Suprapubic skin (tissue), 4 donors: ENCODE results near the gene PIK3CA. TPM values are rescaled to one million over a fixed set of nuclear protein-coding genes. Genes with fewer than 3 reads are reported as not detected.

Experiments
- DNase-seq, 2 donors: peaks; one replicate each; pipeline ENCODE4 v3.0.0-alpha.2; 2019; ENCODE audit warnings: low spot score in 2 of 2
- H3K27ac ChIP-seq: fragments of 200-600 bp; sonication (generic); one replicate; pipeline ENCODE4 v1.5.1; 2019
- H3K27me3 ChIP-seq: fragments of 200-600 bp; sonication (generic); one replicate; pipeline ENCODE4 v1.5.1; 2019
- H3K36me3 ChIP-seq: fragments of 200-600 bp; sonication (generic); one replicate; pipeline ENCODE4 v1.5.1; 2019
- H3K4me1 ChIP-seq: fragments of 200-600 bp; sonication (generic); one replicate; pipeline ENCODE4 v1.5.1; 2019
- H3K4me3 ChIP-seq: fragments of 200-600 bp; sonication (generic); one replicate; pipeline ENCODE4 v1.5.1; 2019; ENCODE audit warnings: mild to moderate bottlenecking
- H3K9me3 ChIP-seq: fragments of 200-600 bp; sonication (generic); one replicate; pipeline ENCODE4 v1.5.1; 2019
- CTCF ChIP-seq, 2 donors: fragments of 200-600 bp in 1 of 2; fragments of 450-650 bp in 1 of 2; sonication (generic) in 1 of 2; IDR thresholded peaks; one replicate each; pipeline ENCODE4 v1.5.1; 2016 to 2019; ENCODE audit warnings: antibody characterized with exemption in 2 of 2, mild to moderate bottlenecking in 1 of 2, moderate library complexity in 1 of 2
- EP300 ChIP-seq: sonication (generic); formaldehyde crosslinking; IDR thresholded peaks from one replicate; pipeline ENCODE4 v1.6.1; 2017; ENCODE audit warnings: antibody characterized with exemption
- POLR2A ChIP-seq, 2 donors: fragments of 450-650 bp; IDR thresholded peaks; one replicate each; pipeline ENCODE4 v1.6.1; 2017; ENCODE audit warnings: antibody characterized with exemption in 2 of 2, mild to moderate bottlenecking in 2 of 2, moderate library complexity in 2 of 2
- POLR2AphosphoS5 ChIP-seq, 3 donors: sonication (generic); formaldehyde crosslinking; IDR thresholded peaks; one replicate each; pipeline ENCODE4 v1.6.1; 2017; ENCODE audit warnings: antibody characterized with exemption in 3 of 3
- WGBS: methylation state at CpG from one replicate; pipeline ENCODE4 v1.1.5; 2018; 5-methylcytosine and 5-hydroxymethylcytosine counted together
- total RNA-seq, 4 donors: library from RNA; depleted of rRNA; stranded (reverse); fragments of >200 nt; gene quantifications; one replicate each; pipeline ENCODE4 v1.1.0, GENCODE V29; 2016

The PIK3CA gene
- total RNA-seq, 4 donors from 2014 or later: 14.8 to 26.6 (median 18.6) TPM

- Histone ChIP-seq H3K4me1 (no peaks in the 10 kb centered on the region), H3K36me3 (no peaks in the 10 kb centered on the region), H3K4me3 (no peak overlapping the region), H3K9me3 (no peaks in the 10 kb centered on the region), H3K27ac (no peak overlapping the region), H3K27me3 (no peaks in the 10 kb centered on the region)
- 63% methylated on average over 4 of the region's 4 CpGs for WGBS
- TF ChIP-seq POLR2A (IDR thresholded peaks at IDR 0.05) (no peak), POLR2AphosphoS5 (IDR thresholded peaks at IDR 0.05) (no peak), CTCF (IDR thresholded peaks at IDR 0.05) (no peak), EP300 (no peak)
- DNase-seq: no peak
These were observed 131.0 kb downstream of the PIK3CA start for GRCh38 chr3:179278932-179279693.

- 96% methylated on average over 1 of the region's 1 CpG for WGBS
- Histone ChIP-seq H3K9me3 (no peaks in the 10 kb centered on the region), H3K27ac (no peak overlapping the region), H3K27me3 (no peaks in the 10 kb centered on the region), H3K4me3 (no peak overlapping the region), H3K36me3 (no peaks in the 10 kb centered on the region), H3K4me1 (no peaks in the 10 kb centered on the region)
- TF ChIP-seq POLR2AphosphoS5 (IDR thresholded peaks at IDR 0.05) (no peak), POLR2A (IDR thresholded peaks at IDR 0.05) (no peak), EP300 (no peak), CTCF (IDR thresholded peaks at IDR 0.05) (no peak)
- no peak for DNase-seq
These were observed 131.7 kb downstream of the PIK3CA start for GRCh38 chr3:179279837-179280236.

GRCh38 chr3:179281825-179282224, 133.7 kb downstream of the PIK3CA start:
- Histone ChIP-seq H3K27ac (no peak overlapping the region), H3K9me3 (no peaks in the 10 kb centered on the region), H3K27me3 (no peaks in the 10 kb centered on the region), H3K4me3 (no peak overlapping the region), H3K4me1 (no peaks in the 10 kb centered on the region), H3K36me3 (no peaks in the 10 kb centered on the region)
- no peak for TF ChIP-seq POLR2AphosphoS5 (IDR thresholded peaks at IDR 0.05)
- TF ChIP-seq CTCF (IDR thresholded peaks at IDR 0.05): no peak
- no peak for TF ChIP-seq POLR2A (IDR thresholded peaks at IDR 0.05)
- no peak for TF ChIP-seq EP300
- 76% methylated on average over 3 of the region's 3 CpGs for WGBS
- no peak for DNase-seq

GRCh38 chr3:179286331-179286730, 138.2 kb downstream of the PIK3CA start:
- Histone ChIP-seq H3K4me1 (no peaks in the 10 kb centered on the region), H3K27ac (no peak overlapping the region), H3K9me3 (no peaks in the 10 kb centered on the region), H3K27me3 (no peaks in the 10 kb centered on the region), H3K36me3 (no peaks in the 10 kb centered on the region), H3K4me3 (no peak overlapping the region)
- WGBS: 79% methylated on average over 6 of the region's 6 CpGs
- TF ChIP-seq EP300 (no peak), CTCF (IDR thresholded peaks at IDR 0.05) (no peak), POLR2A (IDR thresholded peaks at IDR 0.05) (no peak), POLR2AphosphoS5 (IDR thresholded peaks at IDR 0.05) (no peak)
- DNase-seq: no peak

GRCh38 chr3:179288845-179289244, 140.7 kb downstream of the PIK3CA start:
- 74% methylated on average over 4 of the region's 4 CpGs for WGBS
- no peaks in the 10 kb centered on the region for H3K36me3 ChIP-seq
- H3K27ac ChIP-seq: no peak overlapping the region
- DNase-seq: no peak
- TF ChIP-seq CTCF (IDR thresholded peaks at IDR 0.05) (no peak), EP300 (no peak), POLR2A (IDR thresholded peaks at IDR 0.05) (no peak), POLR2AphosphoS5 (IDR thresholded peaks at IDR 0.05) (no peak)
- no peaks in the 10 kb centered on the region for H3K27me3 ChIP-seq
- no peaks in the 10 kb centered on the region for H3K9me3 ChIP-seq
- no peaks in the 10 kb centered on the region for H3K4me1 ChIP-seq
- no peak overlapping the region for H3K4me3 ChIP-seq
